ENCODE measurements around the gene OR10V1. TPM values are rescaled to one million over a fixed set of nuclear protein-coding genes. Genes with fewer than 3 reads are reported as not detected.

Gene OR10V1
- total and polyA plus RNA-seq, 2 donors (not counting 1 experiment from before 2014, with no cell fraction given) = not detected

- TF ChIP-seq, protein P1, sequence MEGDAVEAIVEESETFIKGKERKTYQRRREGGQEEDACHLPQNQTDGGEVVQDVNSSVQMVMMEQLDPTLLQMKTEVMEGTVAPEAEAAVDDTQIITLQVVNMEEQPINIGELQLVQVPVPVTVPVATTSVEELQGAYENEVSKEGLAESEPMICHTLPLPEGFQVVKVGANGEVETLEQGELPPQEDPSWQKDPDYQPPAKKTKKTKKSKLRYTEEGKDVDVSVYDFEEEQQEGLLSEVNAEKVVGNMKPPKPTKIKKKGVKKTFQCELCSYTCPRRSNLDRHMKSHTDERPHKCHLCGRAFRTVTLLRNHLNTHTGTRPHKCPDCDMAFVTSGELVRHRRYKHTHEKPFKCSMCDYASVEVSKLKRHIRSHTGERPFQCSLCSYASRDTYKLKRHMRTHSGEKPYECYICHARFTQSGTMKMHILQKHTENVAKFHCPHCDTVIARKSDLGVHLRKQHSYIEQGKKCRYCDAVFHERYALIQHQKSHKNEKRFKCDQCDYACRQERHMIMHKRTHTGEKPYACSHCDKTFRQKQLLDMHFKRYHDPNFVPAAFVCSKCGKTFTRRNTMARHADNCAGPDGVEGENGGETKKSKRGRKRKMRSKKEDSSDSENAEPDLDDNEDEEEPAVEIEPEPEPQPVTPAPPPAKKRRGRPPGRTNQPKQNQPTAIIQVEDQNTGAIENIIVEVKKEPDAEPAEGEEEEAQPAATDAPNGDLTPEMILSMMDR (IDR thresholded peaks at IDR 0.05) = no peak
- TF ChIP-seq EZH2 (IDR thresholded peaks at IDR 0.05; ENCODE audit: borderline replicate concordance, insufficient read depth, low read depth, low read length, poor library complexity, severe bottlenecking) = no peak
- ChIA-PET POLR2A (no interaction called here), CTCF (no interaction called here)
- peaks cover 7 to 9% of the 10 kb centered on the region in 2 donors for H3K4me1 ChIP-seq (ENCODE audit: control insufficient read depth in 2 of 2, insufficient read depth in 2 of 2, low read length in 2 of 2)
- no peak overlapping the region for H3K27ac Mint-ChIP-seq
- H3K4me3 Mint-ChIP-seq = no peak overlapping the region
- no peak overlapping the region for H3K9ac ChIP-seq (ENCODE audit: low read length)
- ATAC-seq (ENCODE audit: low read depth) = no peak
- no peak for DNase-seq
- no peak overlapping the region for H2AFZ ChIP-seq (ENCODE audit: insufficient read depth, low read depth, low read length, poor library complexity, severe bottlenecking)
- peaks cover 11% of the 10 kb centered on the region for H3K4me1 Mint-ChIP-seq
- H3K4me3 ChIP-seq (ENCODE audit: control extremely low read depth in 1 of 5, extremely low read depth in 1 of 5, insufficient read depth in 1 of 5, low read depth in 2 of 5, low read length in 4 of 5) = no peak overlapping the region
- peaks cover 0 to 2% (median 0%) of the 10 kb centered on the region in 4 experiments for H3K27me3 ChIP-seq (replicated peaks in 1 of 4; ENCODE audit: control extremely low read depth in 1 of 4, control insufficient read depth in 3 of 4, insufficient read depth in 4 of 4, low read length in 3 of 4)
- H3K36me3 ChIP-seq (replicated peaks in 1 of 2; ENCODE audit: control extremely low read depth in 1 of 2, control insufficient read depth in 1 of 2, extremely low read depth in 1 of 2, insufficient read depth in 2 of 2, low read length in 1 of 2) = no peaks in the 10 kb centered on the region
- no peak overlapping the region for H3K27ac ChIP-seq (ENCODE audit: low read length in 2 of 2)
- no CpG with 5 or more reads among the region's 2 CpGs for WGBS (ENCODE audit: insufficient coverage)
- H3K9me3 Mint-ChIP-seq (ENCODE audit: insufficient read depth) = no peaks in the 10 kb centered on the region
- H3K4me2 ChIP-seq (replicated peaks; ENCODE audit: low read depth, low read length, poor library complexity, severe bottlenecking) = no peak overlapping the region
- peaks cover 5% of the 10 kb centered on the region for H3K79me2 ChIP-seq (ENCODE audit: control insufficient read depth, insufficient read depth, low read length)
- H4K20me1 ChIP-seq (ENCODE audit: control insufficient read depth, insufficient read depth, low read length, poor library complexity, severe bottlenecking) = no peaks in the 10 kb centered on the region
- no peaks in the 10 kb centered on the region for H3K9me3 ChIP-seq (ENCODE audit: control extremely low read depth in 1 of 3, control insufficient read depth in 2 of 3, insufficient read depth in 1 of 3, low read length in 2 of 3)
- intact Hi-C loops (cut with micrococcal nuclease) = no loop called here
- H3K27me3 Mint-ChIP-seq = peaks cover 4% of the 10 kb centered on the region
These were observed 39.4 kb downstream of the OR10V1 start for GRCh38 chr11:59674291-59674690.

DNA sequence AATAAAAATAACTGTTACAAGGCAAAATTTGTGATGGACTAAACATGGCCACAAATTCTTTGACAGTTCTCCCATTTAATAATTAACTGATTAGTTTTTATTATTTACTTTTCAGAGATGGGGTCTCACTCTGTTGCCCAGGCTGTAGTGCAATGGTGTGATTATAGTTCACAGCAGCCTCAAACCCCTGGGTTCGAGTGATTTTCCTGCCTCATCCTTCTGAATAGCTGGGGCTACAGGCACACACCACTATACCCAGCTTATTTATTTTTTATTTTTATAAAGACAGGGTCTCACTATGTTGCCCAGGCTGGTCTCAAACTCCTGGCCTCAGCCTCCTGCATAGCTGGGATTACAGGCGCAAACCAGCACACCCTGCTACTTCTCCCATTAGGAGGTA, 40.4 kb downstream of the OR10V1 start:
- Histone ChIP-seq H3K27me3 (replicated peaks in 1 of 4; ENCODE audit: control extremely low read depth in 1 of 4, control insufficient read depth in 3 of 4, insufficient read depth in 4 of 4, low read length in 3 of 4) (peaks cover 0 to 2% (median 0%) of the 10 kb centered on the region in 4 experiments), H3K4me3 (ENCODE audit: control extremely low read depth in 1 of 5, extremely low read depth in 1 of 5, insufficient read depth in 1 of 5, low read depth in 2 of 5, low read length in 4 of 5) (no peak overlapping the region), H3K4me1 (ENCODE audit: control insufficient read depth in 2 of 2, insufficient read depth in 2 of 2, low read length in 2 of 2) (peaks cover 7 to 10% of the 10 kb centered on the region in 2 donors), H3K27ac (ENCODE audit: low read length in 2 of 2) (no peak overlapping the region), H3K4me2 (replicated peaks; ENCODE audit: low read depth, low read length, poor library complexity, severe bottlenecking) (no peak overlapping the region), H3K9ac (ENCODE audit: low read length) (no peak overlapping the region), H3K79me2 (ENCODE audit: control insufficient read depth, insufficient read depth, low read length) (peaks cover 9% of the 10 kb centered on the region), H3K9me3 (ENCODE audit: control extremely low read depth in 1 of 3, control insufficient read depth in 2 of 3, insufficient read depth in 1 of 3, low read length in 2 of 3) (no peaks in the 10 kb centered on the region), H4K20me1 (ENCODE audit: control insufficient read depth, insufficient read depth, low read length, poor library complexity, severe bottlenecking) (no peaks in the 10 kb centered on the region), H2AFZ (ENCODE audit: insufficient read depth, low read depth, low read length, poor library complexity, severe bottlenecking) (no peak overlapping the region), H3K36me3 (replicated peaks in 1 of 2; ENCODE audit: control extremely low read depth in 1 of 2, control insufficient read depth in 1 of 2, extremely low read depth in 1 of 2, insufficient read depth in 2 of 2, low read length in 1 of 2) (no peaks in the 10 kb centered on the region)
- DNase-seq = no peak
- Mint-ChIP-seq H3K4me3 (no peak overlapping the region), H3K27me3 (peaks cover 4% of the 10 kb centered on the region), H3K27ac (no peak overlapping the region), H3K9me3 (ENCODE audit: insufficient read depth) (no peaks in the 10 kb centered on the region), H3K4me1 (peaks cover 13% of the 10 kb centered on the region)
- ChIA-PET CTCF (interaction anchor here (0.6 kb wide), 1 partner anchor 79 kb away, joined by 3 read pairs; no protein-coding TSS in a partner anchor), POLR2A (no interaction called here)
- intact Hi-C loops (cut with micrococcal nuclease) = no loop called here
- TF ChIP-seq, protein P1 (IDR thresholded peaks at IDR 0.05) = no peak
- TF ChIP-seq EZH2 (IDR thresholded peaks at IDR 0.05; ENCODE audit: borderline replicate concordance, insufficient read depth, low read depth, low read length, poor library complexity, severe bottlenecking) = no peak
- 100% methylated on average over 1 of the region's 2 CpGs for WGBS (ENCODE audit: insufficient coverage)
- ATAC-seq (ENCODE audit: low read depth) = no peak
